H9 (cell line): ENCODE results near the gene CA12. TPM values are rescaled to one million over a fixed set of nuclear protein-coding genes. Genes with fewer than 3 reads are reported as not detected.

Experiments used
- DNase-seq: peaks from one replicate; pipeline ENCODE4 v3.0.0-alpha.2; 2017
- H2AFZ ChIP-seq: one replicate; pipeline ENCODE4 v1.6.1; 2013; ENCODE audit warnings: mild to moderate bottlenecking, low read length, control low read depth, moderate library complexity
- H2AK5ac ChIP-seq: 2 replicates; pipeline ENCODE4 v1.6.1; 2013; ENCODE audit warnings: low read length, control low read depth, mixed read lengths; ENCODE audit not compliant: insufficient read length
- H2BK120ac ChIP-seq: one replicate; pipeline ENCODE4 v1.6.1; 2013; ENCODE audit warnings: low read depth, mild to moderate bottlenecking, low read length, control low read depth, inconsistent platforms; ENCODE audit not compliant: poor library complexity, severe bottlenecking
- H2BK12ac ChIP-seq: 2 replicates; pipeline ENCODE4 v1.6.1; 2013; ENCODE audit warnings: low read length, control low read depth, mixed read lengths, low read depth; ENCODE audit not compliant: insufficient read length
- H2BK15ac ChIP-seq: 2 replicates; pipeline ENCODE4 v1.6.1; 2013; ENCODE audit warnings: low read depth, low read length, control low read depth
- H2BK20ac ChIP-seq: one replicate; pipeline ENCODE4 v1.6.1; 2013; ENCODE audit warnings: low read depth, mild to moderate bottlenecking, low read length, control low read depth, inconsistent platforms; ENCODE audit not compliant: poor library complexity, severe bottlenecking
- H2BK5ac ChIP-seq: 2 replicates; pipeline ENCODE4 v1.6.1; 2013; ENCODE audit warnings: low read length, control low read depth, mixed read lengths; ENCODE audit not compliant: insufficient read length
- H3K14ac ChIP-seq: 2 replicates; pipeline ENCODE4 v1.6.1; 2013; ENCODE audit warnings: low read length, control low read depth; ENCODE audit not compliant: insufficient read depth
- H3K18ac ChIP-seq: 2 replicates; pipeline ENCODE4 v1.6.1; 2013; ENCODE audit warnings: low read depth, mild to moderate bottlenecking, mixed read lengths, low read length, control low read depth; ENCODE audit not compliant: insufficient read length
- H3K23ac ChIP-seq: 2 replicates; pipeline ENCODE4 v1.6.1; 2013; ENCODE audit warnings: low read length, control low read depth, mixed read lengths, low read depth; ENCODE audit not compliant: insufficient read length
- H3K23me2 ChIP-seq: 2 replicates; pipeline ENCODE4 v1.6.1; 2013; ENCODE audit warnings: low read depth, mild to moderate bottlenecking, mixed read lengths, low read length, control low read depth; ENCODE audit not compliant: insufficient read length, poor library complexity, severe bottlenecking
- H3K27ac ChIP-seq: 2 replicates; pipeline ENCODE4 v1.5.1; 2013; ENCODE audit warnings: low read length, control low read depth, mixed read lengths, low read depth; ENCODE audit not compliant: insufficient read length
- H3K27me3 ChIP-seq: 2 replicates; pipeline ENCODE4 v1.6.1; 2013; ENCODE audit warnings: low read length, control low read depth, inconsistent platforms; ENCODE audit not compliant: insufficient read depth
- H3K4ac ChIP-seq: 2 replicates; pipeline ENCODE4 v1.6.1; 2013; ENCODE audit warnings: low read depth, mild to moderate bottlenecking, control low read depth, inconsistent platforms, low read length, moderate library complexity
- H3K4me1 ChIP-seq: 2 replicates; pipeline ENCODE4 v1.6.1; 2013; ENCODE audit warnings: low read length, control low read depth, inconsistent platforms; ENCODE audit not compliant: insufficient read depth
- H3K4me2 ChIP-seq: 2 replicates; pipeline ENCODE4 v1.6.1; 2013; ENCODE audit warnings: low read length, control low read depth, mixed read lengths; ENCODE audit not compliant: insufficient read length, insufficient read depth
- H3K56ac ChIP-seq: 2 replicates; pipeline ENCODE4 v1.6.1; 2013; ENCODE audit warnings: low read depth, mild to moderate bottlenecking, mixed read lengths, low read length, control low read depth; ENCODE audit not compliant: insufficient read length
- H3K79me1 ChIP-seq: 2 replicates; pipeline ENCODE4 v1.6.1; 2013; ENCODE audit warnings: low read depth, mild to moderate bottlenecking, moderate library complexity, low read length, control low read depth, inconsistent platforms; ENCODE audit not compliant: insufficient read depth, poor library complexity, severe bottlenecking
- H3K79me2 ChIP-seq: 2 replicates; pipeline ENCODE4 v1.6.1; 2013; ENCODE audit warnings: low read length, control low read depth, inconsistent platforms; ENCODE audit not compliant: insufficient read depth
- H3K9ac ChIP-seq: 2 replicates; pipeline ENCODE4 v1.6.1; 2013; ENCODE audit warnings: low read length, control low read depth, mixed read lengths; ENCODE audit not compliant: insufficient read length; ENCODE audit errors: extremely low read depth
- H3K9me3 ChIP-seq: one replicate; pipeline ENCODE4 v1.6.1; 2013; ENCODE audit warnings: low read depth, low read length, inconsistent platforms; ENCODE audit not compliant: control insufficient read depth
- H3T11ph ChIP-seq: one replicate; pipeline ENCODE4 v1.6.1; 2013; ENCODE audit warnings: mild to moderate bottlenecking, low read length, control low read depth, inconsistent platforms
- H4K20me1 ChIP-seq: one replicate; pipeline ENCODE4 v1.6.1; 2013; ENCODE audit not compliant: control insufficient read depth, insufficient read length, insufficient read depth
- H4K5ac ChIP-seq: 2 replicates; pipeline ENCODE4 v1.6.1; 2013; ENCODE audit warnings: low read depth, mild to moderate bottlenecking, mixed read lengths, low read length, control low read depth; ENCODE audit not compliant: insufficient read length
- H4K8ac ChIP-seq: replicated peaks from 2 replicates; pipeline ENCODE4 v1.6.1; 2013; ENCODE audit warnings: low read length, control low read depth, mixed read lengths, low read depth; ENCODE audit not compliant: insufficient read length
- H4K91ac ChIP-seq: 2 replicates; pipeline ENCODE4 v1.6.1; 2013; ENCODE audit warnings: low read depth, mild to moderate bottlenecking, moderate library complexity, mixed read lengths, low read length, control low read depth; ENCODE audit not compliant: insufficient read length
- H3K27ac Mint-ChIP-seq, 3 experiments: 2 replicates in 2 of 3; 3 replicates in 1 of 3; pipeline ENCODE4 v1.8.0; 2020 to 2021; ENCODE audit warnings: mixed read lengths in 3 of 3, mild to moderate bottlenecking in 1 of 3, moderate library complexity in 1 of 3
- H3K27me3 Mint-ChIP-seq: 2 replicates; pipeline ENCODE4 v1.8.0; 2021; ENCODE audit warnings: low read depth, mild to moderate bottlenecking, moderate library complexity, mixed read lengths
- H3K36me3 Mint-ChIP-seq, 3 experiments: 2 replicates in 2 of 3; 3 replicates in 1 of 3; pipeline ENCODE4 v1.8.0; 2020 to 2021; ENCODE audit warnings: low read depth in 3 of 3, mixed read lengths in 3 of 3; ENCODE audit not compliant: insufficient read depth in 1 of 3
- H3K4me1 Mint-ChIP-seq, 2 experiments: 2 replicates each; pipeline ENCODE4 v1.8.0; 2020; ENCODE audit warnings: mixed read lengths in 2 of 2
- H3K4me3 Mint-ChIP-seq, 2 experiments: 2 replicates in 1 of 2; 3 replicates in 1 of 2; pipeline ENCODE4 v1.8.0; 2020 to 2021; ENCODE audit warnings: mild to moderate bottlenecking in 2 of 2, mixed read lengths in 2 of 2, moderate library complexity in 1 of 2
- H3K9me3 Mint-ChIP-seq, 2 experiments: 2 replicates in 1 of 2; 3 replicates in 1 of 2; pipeline ENCODE4 v1.8.0; 2020; ENCODE audit warnings: mild to moderate bottlenecking in 2 of 2, mixed read lengths in 2 of 2, moderate library complexity in 1 of 2
- CTCF ChIP-seq: fragments of 200-600 bp; sonication (generic); conservative IDR thresholded peaks from 3 replicates; pipeline ENCODE4 v1.8.0; 2021; ENCODE audit warnings: antibody characterized with exemption, mild to moderate bottlenecking
- WGBS: extraction: QIAGEN DNeasy Blood & Tissue Kit; methylation state at CpG from one replicate; pipeline ENCODE4 v1.1.7; 2013; ENCODE audit warnings: missing lambda C conversion rate, low lambda C conversion rate, mixed read lengths; ENCODE audit not compliant: insufficient read length; ENCODE audit errors: extremely low coverage; 5-methylcytosine and 5-hydroxymethylcytosine counted together
- total RNA-seq: library from RNA; stranded (reverse); gene quantifications from 2 replicates; pipeline ENCODE4 v1.2.1, GENCODE V29; 2021

CA12 gene
- total RNA-seq, 1 experiment from 2014 or later = 0.68 TPM

GRCh38 chr15:63308947-63309346 is 72.7 kb downstream of the CA12 start:
- H3K9me3 ChIP-seq = no peaks in the 10 kb centered on the region
- no peak overlapping the region for H3K18ac ChIP-seq
- H2BK12ac ChIP-seq = no peak overlapping the region
- H3K4me1 Mint-ChIP-seq = peaks cover 17 to 23% of the 10 kb centered on the region in 2 experiments
- no peak overlapping the region for H3K4me2 ChIP-seq
- peaks cover 3% of the 10 kb centered on the region for H3K4me1 ChIP-seq
- no peaks in the 10 kb centered on the region for H3K79me1 ChIP-seq
- no peaks in the 10 kb centered on the region for H3K9me3 Mint-ChIP-seq
- no peak overlapping the region for H2BK120ac ChIP-seq
- no peak overlapping the region for H3K9ac ChIP-seq
- no peak overlapping the region for H2BK15ac ChIP-seq
- H3K27ac Mint-ChIP-seq = no peak overlapping the region; a peak in 1 of 7 replicates
- H2AFZ ChIP-seq = no peak overlapping the region
- H2BK20ac ChIP-seq = no peak overlapping the region
- no peak overlapping the region for H3K27ac ChIP-seq
- H3K23ac ChIP-seq = no peak overlapping the region
- no peak for DNase-seq
- 0 out of 7 replicates have a peak, but pooled peaks cover 0 to 5% (median 0%) of the 10 kb centered on the region in 3 experiments for H3K36me3 Mint-ChIP-seq
- no peak overlapping the region for H3K4ac ChIP-seq
- TF ChIP-seq CTCF = no peak
- no peaks in the 10 kb centered on the region for H3K23me2 ChIP-seq
- no peak overlapping the region for H2BK5ac ChIP-seq
- H2AK5ac ChIP-seq = no peak overlapping the region
- no peak overlapping the region for H4K5ac ChIP-seq
- no peak overlapping the region for H4K91ac ChIP-seq
- no peaks in the 10 kb centered on the region for H3K27me3 Mint-ChIP-seq
- H3T11ph ChIP-seq = no peak overlapping the region
- no peak overlapping the region for H4K8ac ChIP-seq
- H3K27me3 ChIP-seq = no peaks in the 10 kb centered on the region
- no peak overlapping the region for H3K4me3 Mint-ChIP-seq
- no peak overlapping the region for H3K56ac ChIP-seq
- no peaks in the 10 kb centered on the region for H3K79me2 ChIP-seq
- no peak overlapping the region for H3K14ac ChIP-seq
- no CpG with 5 or more reads among the region's 2 CpGs for WGBS
- H4K20me1 ChIP-seq = no peaks in the 10 kb centered on the region
